ENCODE results near the gene CEACAM4. TPM values are rescaled to one million over a fixed set of nuclear protein-coding genes. Genes with fewer than 3 reads are reported as not detected.

The CEACAM4 gene
- total and polyA plus RNA-seq, 4 donors, result 0.63 to 2.2 (median 0.80) TPM

GRCh38 chr19:41586064-41586463, 40.8 kb downstream of the CEACAM4 start:
- Histone ChIP-seq H3K9ac (ENCODE audit: low read depth in 1 of 2, low read length in 2 of 2) (no peak overlapping the region), H3K4me3 (ENCODE audit: low read depth in 1 of 3, low read length in 3 of 3) (no peak overlapping the region), H3K4me1 (ENCODE audit: control insufficient read depth in 4 of 4, insufficient read depth in 4 of 4, low read length in 3 of 4) (no peaks in the 10 kb centered on the region), H3K27ac (ENCODE audit: low read depth in 1 of 2, low read length in 2 of 2) (no peak overlapping the region), H3K36me3 (ENCODE audit: control insufficient read depth in 4 of 4, insufficient read depth in 3 of 4, low read depth in 1 of 4, low read length in 3 of 4) (no peaks in the 10 kb centered on the region), H3K27me3 (ENCODE audit: control insufficient read depth in 4 of 4, insufficient read depth in 4 of 4, low read length in 3 of 4) (peaks cover 0 to 4% (median 0%) of the 10 kb centered on the region in 4 donors), H3K9me3 (ENCODE audit: control insufficient read depth in 4 of 4, low read length in 3 of 4) (peaks cover 0 to 5% (median 0%) of the 10 kb centered on the region in 4 donors)
- DNase-seq (ENCODE audit: low spot score), result no peak
- TF ChIP-seq RXRA (IDR thresholded peaks at IDR 0.05) (no peak), REST (IDR thresholded peaks at IDR 0.05) (no peak), HNF4G (IDR thresholded peaks at IDR 0.05) (no peak), RAD21 (IDR thresholded peaks at IDR 0.05) (no peak), HNF4A (conservative IDR thresholded peaks at IDR 0.05) (no peak), MAX (IDR thresholded peaks at IDR 0.05) (no peak), EGR1 (IDR thresholded peaks at IDR 0.05; ENCODE audit: low read depth in 2 of 2) (no peak), ZBTB33 (IDR thresholded peaks at IDR 0.05) (no peak), ATF3 (IDR thresholded peaks at IDR 0.05) (no peak)

- H3K27ac ChIP-seq (ENCODE audit: low read depth in 1 of 2, low read length in 2 of 2), result no peak overlapping the region
- no peaks in the 10 kb centered on the region for H3K36me3 ChIP-seq (ENCODE audit: control insufficient read depth in 4 of 4, insufficient read depth in 3 of 4, low read depth in 1 of 4, low read length in 3 of 4)
- WGBS, result 57% methylated on average over 1 of the region's 1 CpG
These were observed 41.9 kb downstream of the CEACAM4 start for GRCh38 chr19:41584931-41585330.

More at GRCh38 chr19:41584931-41585330, 41.9 kb downstream of the CEACAM4 start:
- no peak for DNase-seq (ENCODE audit: low spot score)
- Histone ChIP-seq H3K27me3 (ENCODE audit: control insufficient read depth in 4 of 4, insufficient read depth in 4 of 4, low read length in 3 of 4) (peaks cover 0 to 5% (median 0%) of the 10 kb centered on the region in 4 donors), H3K9ac (ENCODE audit: low read depth in 1 of 2, low read length in 2 of 2) (no peak overlapping the region), H3K4me1 (ENCODE audit: control insufficient read depth in 4 of 4, insufficient read depth in 4 of 4, low read length in 3 of 4) (no peaks in the 10 kb centered on the region), H3K9me3 (ENCODE audit: control insufficient read depth in 4 of 4, low read length in 3 of 4) (peaks cover 0 to 5% (median 0%) of the 10 kb centered on the region in 4 donors), H3K4me3 (ENCODE audit: low read depth in 1 of 3, low read length in 3 of 3) (no peak overlapping the region)
- TF ChIP-seq MAX (IDR thresholded peaks at IDR 0.05) (no peak), TAF1 (conservative IDR thresholded peaks at IDR 0.05) (no peak), SP1 (IDR thresholded peaks at IDR 0.05) (no peak), NR2F2 (IDR thresholded peaks at IDR 0.05) (no peak), EGR1 (IDR thresholded peaks at IDR 0.05; ENCODE audit: low read depth in 2 of 2) (no peak), GABPA (IDR thresholded peaks at IDR 0.05 in 1 of 2, conservative IDR thresholded peaks at IDR 0.05 in 1 of 2) (no peak), FOXA2 (IDR thresholded peaks at IDR 0.05) (no peak), ATF3 (IDR thresholded peaks at IDR 0.05) (no peak), REST (IDR thresholded peaks at IDR 0.05) (no peak), FOXA1 (IDR thresholded peaks at IDR 0.05) (no peak)

Measured in liver (tissue), 9 donors.